ENCODE measurements around the gene VASN. TPM values are rescaled to one million over a fixed set of nuclear protein-coding genes. Genes with fewer than 3 reads are reported as not detected.

The VASN gene
- total RNA-seq, 1 donor from 2014 or later, result 0.11 TPM

GRCh38 chr16:4345836-4346781, 25.5 kb upstream of the VASN start:
- no peak overlapping the region for H3K4me3 Mint-ChIP-seq

GRCh38 chr16:4347010-4347409, 24.6 kb upstream of the VASN start:
- peaks cover 9% of the 10 kb centered on the region for H3K36me3 Mint-ChIP-seq (ENCODE audit: low read depth)
- POLR2A ChIA-PET, result no interaction called here

More at GRCh38 chr16:4345836-4346781, 25.5 kb upstream of the VASN start:
- Mint-ChIP-seq H3K27me3 (no peaks in the 10 kb centered on the region), H3K9me3 (no peaks in the 10 kb centered on the region), H3K4me1 (peaks cover 15% of the 10 kb centered on the region), H3K36me3 (ENCODE audit: low read depth) (peaks cover 12% of the 10 kb centered on the region), H3K27ac (no peak overlapping the region)
- intact Hi-C loops (cut with micrococcal nuclease), result no loop called here
- TF ChIP-seq CTCF (IDR thresholded peaks at IDR 0.05), result no peak
- POLR2A ChIA-PET, result no interaction called here
- ATAC-seq (ENCODE audit: low read depth), result no peak
- no peak for DNase-seq
- CTCF ChIA-PET, result interaction anchor here (1.0 to 2.1 kb wide), 3 partner anchors 56 to 92 kb away, joined by 3 to 6 read pairs (median 4); no protein-coding TSS in a partner anchor

DNA sequence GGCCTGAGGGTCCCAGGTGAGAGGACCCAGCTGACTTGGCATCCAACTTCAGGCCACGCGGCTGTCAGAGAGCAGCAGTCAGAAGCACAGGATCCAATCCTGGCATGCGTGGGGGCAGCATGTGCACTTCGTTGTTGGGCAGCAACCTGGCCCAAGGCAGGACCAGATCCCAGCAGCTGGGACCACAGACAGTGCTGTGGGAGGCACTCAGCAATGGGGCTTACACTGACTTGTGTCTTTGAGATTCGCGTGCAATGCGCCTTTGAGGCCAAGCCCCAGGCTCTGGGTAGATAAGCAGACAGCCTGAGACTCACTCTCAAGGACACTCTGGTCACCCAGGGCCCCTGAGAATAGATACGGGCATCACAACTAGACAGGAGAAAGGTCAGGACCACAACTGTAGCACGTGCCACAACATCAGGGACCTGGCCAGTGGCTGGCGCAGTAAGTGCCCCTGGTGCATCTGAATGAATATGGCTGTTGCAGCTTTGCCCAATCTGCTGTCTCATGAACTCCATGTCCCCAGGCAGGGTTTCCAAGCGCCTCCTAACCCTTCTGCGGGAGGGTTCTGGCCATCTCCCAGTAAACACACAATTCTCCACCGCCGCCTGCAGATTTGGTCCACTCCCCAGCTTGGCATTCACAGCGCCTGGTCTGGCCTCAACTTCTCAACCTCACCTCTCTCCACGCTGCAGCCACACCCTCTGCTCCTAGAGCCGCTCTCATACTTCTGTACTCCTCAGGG, 23.7 kb upstream of the VASN start:
- TF ChIP-seq CTCF (IDR thresholded peaks at IDR 0.05), result no peak
- Mint-ChIP-seq H3K9me3 (no peaks in the 10 kb centered on the region), H3K4me1 (peaks cover 21% of the 10 kb centered on the region), H3K27me3 (no peaks in the 10 kb centered on the region), H3K36me3 (ENCODE audit: low read depth) (peaks cover 9% of the 10 kb centered on the region), H3K4me3 (no peak overlapping the region), H3K27ac (no peak overlapping the region)
- intact Hi-C loops (cut with micrococcal nuclease), result no loop called here
- ChIA-PET POLR2A (no interaction called here), CTCF (interaction anchor here (2.1 kb wide), 1 partner anchor 54 kb away, joined by 6 read pairs; no protein-coding TSS in a partner anchor)
- DNase-seq, result no peak
- ATAC-seq (ENCODE audit: low read depth), result no peak

More at GRCh38 chr16:4347010-4347409, 24.6 kb upstream of the VASN start:
- CTCF ChIA-PET, result interaction anchor here (2.1 kb wide), 1 partner anchor 55 kb away, joined by 6 read pairs; no protein-coding TSS in a partner anchor
- intact Hi-C loops (cut with micrococcal nuclease), result no loop called here
- H3K4me3 Mint-ChIP-seq, result no peak overlapping the region
- no peak for DNase-seq
- no peaks in the 10 kb centered on the region for H3K27me3 Mint-ChIP-seq
- H3K27ac Mint-ChIP-seq, result no peak overlapping the region
- no peak for TF ChIP-seq CTCF (IDR thresholded peaks at IDR 0.05)
- H3K4me1 Mint-ChIP-seq, result peaks cover 21% of the 10 kb centered on the region
- ATAC-seq (ENCODE audit: low read depth), result no peak
- H3K9me3 Mint-ChIP-seq, result no peaks in the 10 kb centered on the region

DNA sequence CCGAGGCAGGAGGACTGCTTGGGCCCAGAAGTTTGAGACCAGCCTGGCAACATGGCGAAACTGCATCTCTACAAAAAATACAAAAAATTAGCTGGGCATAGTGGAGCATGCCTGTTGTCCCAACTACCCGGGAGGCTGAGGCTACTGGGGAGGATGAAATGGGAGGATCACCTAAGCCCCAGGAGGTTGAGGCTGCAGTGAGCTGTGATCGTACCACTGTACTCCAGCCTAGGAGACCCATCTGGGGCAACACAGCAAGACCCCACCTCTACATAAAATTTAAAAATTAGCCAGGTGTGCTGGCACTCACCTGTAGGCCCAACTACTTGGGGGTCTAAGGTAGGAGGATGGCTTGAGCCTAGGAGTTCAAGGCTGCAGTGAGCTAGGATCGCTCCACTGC, 22.3 kb upstream of the VASN start:
- no peaks in the 10 kb centered on the region for H3K27me3 Mint-ChIP-seq
- no peak for TF ChIP-seq CTCF (IDR thresholded peaks at IDR 0.05)
- no peak overlapping the region for H3K27ac Mint-ChIP-seq
- peaks cover 9% of the 10 kb centered on the region for H3K36me3 Mint-ChIP-seq (ENCODE audit: low read depth)
- no peak for ATAC-seq (ENCODE audit: low read depth)
- ChIA-PET POLR2A (interaction anchor here (0.6 to 1.2 kb wide), 3 partner anchors 15 to 41 kb away, joined by 3 to 4 read pairs (median 3); no protein-coding TSS in a partner anchor), CTCF (interaction anchor here (1.1 kb wide), 1 partner anchor 61 kb away, joined by 3 read pairs; no protein-coding TSS in a partner anchor)
- DNase-seq, result no peak
- H3K4me1 Mint-ChIP-seq, result peaks cover 21% of the 10 kb centered on the region
- H3K9me3 Mint-ChIP-seq, result no peaks in the 10 kb centered on the region
- H3K4me3 Mint-ChIP-seq, result no peak overlapping the region
- intact Hi-C loops (cut with micrococcal nuclease), result no loop called here
